B cell (primary cell): Measurements from ENCODE around the gene HDAC5. TPM values are rescaled to one million over a fixed set of nuclear protein-coding genes. Genes with fewer than 3 reads are reported as not detected.

Experiments used
- ATAC-seq: fragments of 200-7000 bp; cut with Tn5 transposase; one replicate; pipeline ENCODE4 v1.10.0; 2021; ENCODE audit warnings: low read depth, mild to moderate bottlenecking, moderate number of reproducible peaks, moderate library complexity
- CTCF ChIA-PET: fragments of 350-600 bp; sonication (Branson Sonifier 250); formaldehyde crosslinking; loops from one replicate; lab custom pipeline; 2021; ENCODE audit warnings: antibody characterized with exemption, inconsistent platforms; lab: Charles Lee
- POLR2A ChIA-PET: fragments of 350-600 bp; sonication (Branson Sonifier 250); formaldehyde crosslinking; loops from one replicate; lab custom pipeline; 2021; ENCODE audit warnings: antibody characterized with exemption; lab: Charles Lee
- DNase-seq: peaks from one replicate; pipeline ENCODE4 v3.0.0; 2013
- H2AFZ ChIP-seq: 2 replicates; pipeline ENCODE4 v1.6.1; 2012; ENCODE audit warnings: mild to moderate bottlenecking, low read depth, low read length; ENCODE audit not compliant: insufficient read depth, poor library complexity, severe bottlenecking
- H3K27ac ChIP-seq, 2 donors: 1 replicate in 1 of 2; 2 replicates in 1 of 2; pipeline ENCODE4 v1.5.1; 2012 to 2013; ENCODE audit warnings: low read length in 2 of 2, mild to moderate bottlenecking in 2 of 2, moderate library complexity in 1 of 2
- H3K27me3 ChIP-seq, 4 experiments: fragments of 200-600 bp in 1 of 4; sonication (generic) in 1 of 4; replicated peaks in 1 of 4; 1 replicate in 2 of 4; 2 replicates in 2 of 4; pipeline versions ENCODE4 v1.6.1 to v1.7.0; 2013 to 2016; ENCODE audit warnings: low read length in 3 of 4, mild to moderate bottlenecking in 2 of 4, mixed read lengths in 1 of 4, moderate library complexity in 1 of 4; ENCODE audit not compliant: insufficient read depth in 4 of 4, control insufficient read depth in 3 of 4; ENCODE audit errors: control extremely low read depth in 1 of 4
- H3K36me3 ChIP-seq, 2 experiments: replicated peaks in 1 of 2; 1 replicate in 1 of 2; 2 replicates in 1 of 2; pipeline versions ENCODE4 v1.6.1 to v1.7.1; 2013; ENCODE audit warnings: low read length in 1 of 2; ENCODE audit not compliant: insufficient read depth in 2 of 2, control insufficient read depth in 1 of 2; ENCODE audit errors: control extremely low read depth in 1 of 2, extremely low read depth in 1 of 2
- H3K4me1 ChIP-seq, 2 donors: fragments of 200-600 bp in 1 of 2; sonication (generic) in 1 of 2; 1 replicate in 1 of 2; 2 replicates in 1 of 2; pipeline versions ENCODE4 v1.5.1 to v1.6.1; 2013 to 2017; ENCODE audit warnings: low read length in 2 of 2; ENCODE audit not compliant: control insufficient read depth in 2 of 2, insufficient read depth in 2 of 2
- H3K4me2 ChIP-seq: replicated peaks from 2 replicates; pipeline ENCODE3; 2012; ENCODE audit warnings: mild to moderate bottlenecking, low read depth, low read length; ENCODE audit not compliant: poor library complexity, severe bottlenecking
- H3K4me3 ChIP-seq, 5 experiments: fragments of 200-600 bp in 1 of 5; sonication (generic) in 1 of 5; 1 replicate in 3 of 5; 2 replicates in 2 of 5; pipeline versions ENCODE4 v1.5.1 to v1.7.0; 2011 to 2016; ENCODE audit warnings: low read length in 4 of 5, mild to moderate bottlenecking in 4 of 5, low read depth in 2 of 5, control low read depth in 1 of 5, moderate library complexity in 1 of 5; ENCODE audit not compliant: insufficient read depth in 1 of 5; ENCODE audit errors: control extremely low read depth in 1 of 5, extremely low read depth in 1 of 5
- H3K79me2 ChIP-seq: fragments of 200-600 bp; sonication (generic); one replicate; pipeline ENCODE4 v1.6.0; 2016; ENCODE audit warnings: low read length; ENCODE audit not compliant: control insufficient read depth, insufficient read depth
- H3K9ac ChIP-seq: fragments of 200-600 bp; sonication (generic); 2 replicates; pipeline ENCODE4 v1.6.1; 2017; ENCODE audit warnings: mild to moderate bottlenecking, low read length, moderate library complexity
- H3K9me3 ChIP-seq, 3 donors: one replicate each; pipeline versions ENCODE4 v1.6.1 to v1.7.1; 2013; ENCODE audit warnings: low read length in 2 of 3; ENCODE audit not compliant: control insufficient read depth in 2 of 3, insufficient read depth in 1 of 3; ENCODE audit errors: control extremely low read depth in 1 of 3
- H4K20me1 ChIP-seq: 2 replicates; pipeline ENCODE4 v1.6.0; 2012; ENCODE audit warnings: mild to moderate bottlenecking, low read length; ENCODE audit not compliant: insufficient read depth, control insufficient read depth, poor library complexity, severe bottlenecking
- H3K27ac Mint-ChIP-seq: one replicate; pipeline ENCODE4 v1.8.0; 2021; ENCODE audit warnings: mixed read lengths
- H3K27me3 Mint-ChIP-seq: one replicate; pipeline ENCODE4 v1.8.0; 2021; ENCODE audit warnings: mixed read lengths
- H3K4me1 Mint-ChIP-seq: one replicate; pipeline ENCODE4 v1.8.0; 2021; ENCODE audit warnings: mixed read lengths
- H3K4me3 Mint-ChIP-seq: one replicate; pipeline ENCODE4 v1.8.0; 2021; ENCODE audit warnings: mixed read lengths
- H3K9me3 Mint-ChIP-seq: one replicate; pipeline ENCODE4 v1.8.0; 2022; ENCODE audit warnings: mixed read lengths; ENCODE audit not compliant: insufficient read depth
- CTCF ChIP-seq: fragments of 200-600 bp; IDR thresholded peaks from one replicate; pipeline ENCODE4 v1.8.0; 2022; ENCODE audit warnings: antibody characterized with exemption, mild to moderate bottlenecking
- EZH2 ChIP-seq: IDR thresholded peaks from 2 replicates; pipeline ENCODE4 v1.6.1; 2012; ENCODE audit warnings: borderline replicate concordance, low read depth, mild to moderate bottlenecking, moderate library complexity, low read length; ENCODE audit not compliant: insufficient read depth, poor library complexity, severe bottlenecking
- WGBS: methylation state at CpG from one replicate; pipeline ENCODE4 v1.1.5; 2013; ENCODE audit warnings: missing lambda C conversion rate; ENCODE audit not compliant: insufficient coverage; 5-methylcytosine and 5-hydroxymethylcytosine counted together
- intact Hi-C: fragments of 100-400 bp; cut with micrococcal nuclease; formaldehyde crosslinking; loops from one replicate; pipeline ENCODE4 v1.10.0; 2022
- polyA plus RNA-seq: library from polyadenylated mRNA; depleted of rRNA; stranded (reverse); fragments of >200 nt; gene quantifications from 2 replicates; pipeline ENCODE4 v1.2.3, GENCODE V29; 2012
- total RNA-seq, 2 donors: library from RNA; stranded (reverse); fragments of 120-200 nt in 1 of 2; gene quantifications; 1 replicate in 1 of 2; 2 replicates in 1 of 2; pipeline versions ENCODE4 v1.2.3 to v1.2.4, GENCODE V29; 2013 to 2022

Gene HDAC5
- total and polyA plus RNA-seq, 2 donors (not counting 1 experiment from before 2014, with no cell fraction given): 99.8 to 104 TPM

DNA sequence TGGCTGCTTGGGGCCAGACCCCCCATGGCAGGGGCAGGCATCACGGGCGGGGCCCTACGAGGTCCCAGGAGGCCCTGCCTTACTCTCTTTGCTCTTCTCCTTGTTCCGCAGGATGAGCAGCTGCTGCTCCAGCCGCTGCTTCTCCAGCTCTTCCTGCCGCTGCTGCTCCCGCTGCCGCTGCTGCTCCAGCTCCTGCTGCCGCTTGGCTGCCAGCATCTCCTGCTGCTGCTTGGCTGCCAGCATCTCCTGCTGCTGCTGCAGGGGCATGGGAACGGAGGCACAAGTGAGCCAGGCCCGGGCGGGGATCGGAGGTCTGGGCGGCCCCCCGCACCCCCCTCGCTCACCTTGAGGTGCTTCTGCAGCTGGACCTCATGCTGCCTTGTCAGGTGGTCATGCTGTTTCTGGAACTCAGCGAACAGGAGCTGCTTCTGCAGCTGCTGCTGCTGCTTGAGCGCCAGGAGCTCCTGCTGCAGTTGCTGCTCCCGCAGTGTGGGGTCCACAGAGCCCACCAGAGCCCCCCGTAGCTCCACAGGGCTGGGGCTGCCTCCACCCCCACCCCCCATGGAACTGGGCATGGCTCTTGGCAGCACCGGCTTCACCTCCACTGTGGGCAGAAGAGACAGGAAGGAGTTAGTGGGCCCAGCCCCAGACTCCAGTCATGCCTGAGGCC, 30.1 kb downstream of the HDAC5 start:
- POLR2A ChIA-PET: no interaction called here
- CTCF ChIA-PET: no interaction called here

More for the DNA sequence above, 30.1 kb downstream of the HDAC5 start:
- H3K27ac ChIP-seq: no peak overlapping the region
- H3K9me3 ChIP-seq: no peaks in the 10 kb centered on the region
- WGBS: 91% methylated on average over 20 of the region's 21 CpGs
- H3K4me3 ChIP-seq: no peak overlapping the region
- Mint-ChIP-seq H3K9me3 (no peaks in the 10 kb centered on the region), H3K27ac (no peak overlapping the region), H3K27me3 (no peaks in the 10 kb centered on the region), H3K4me1 (peaks cover 14% of the 10 kb centered on the region), H3K4me3 (no peak overlapping the region)
- no peaks in the 10 kb centered on the region for H3K27me3 ChIP-seq
- peaks cover 5% of the 10 kb centered on the region for H3K79me2 ChIP-seq
- no peak overlapping the region for H2AFZ ChIP-seq
- H3K4me2 ChIP-seq: no peak overlapping the region
- H3K36me3 ChIP-seq: peaks cover 0 to 37% of the 10 kb centered on the region in 2 experiments
- H4K20me1 ChIP-seq: peaks cover 41% of the 10 kb centered on the region
- no peak for ATAC-seq
- intact Hi-C loops: no loop called here
- H3K9ac ChIP-seq: no peak overlapping the region
- peaks cover 6 to 15% of the 10 kb centered on the region in 2 donors for H3K4me1 ChIP-seq
- TF ChIP-seq EZH2: no peak
- TF ChIP-seq CTCF: no peak
- DNase-seq: no peak
